ENCODE data around the gene LDLRAD2. TPM values are rescaled to one million over a fixed set of nuclear protein-coding genes. Genes with fewer than 3 reads are reported as not detected.

Gene LDLRAD2
- total and polyA plus RNA-seq, 3 donors from 2014 or later, result 1.3 to 1.9 (median 1.9) TPM

- no peak overlapping the region for H3K4me3 ChIP-seq
- intact Hi-C loops (cut with DNase I; ENCODE audit: low total_unique reads), result no loop called here
- H3K27ac ChIP-seq, result no peak overlapping the region
- H3K4me1 ChIP-seq, result no peaks in the 10 kb centered on the region
- TF ChIP-seq POLR2A (IDR thresholded peaks at IDR 0.05), result no peak
- TF ChIP-seq, protein P1, sequence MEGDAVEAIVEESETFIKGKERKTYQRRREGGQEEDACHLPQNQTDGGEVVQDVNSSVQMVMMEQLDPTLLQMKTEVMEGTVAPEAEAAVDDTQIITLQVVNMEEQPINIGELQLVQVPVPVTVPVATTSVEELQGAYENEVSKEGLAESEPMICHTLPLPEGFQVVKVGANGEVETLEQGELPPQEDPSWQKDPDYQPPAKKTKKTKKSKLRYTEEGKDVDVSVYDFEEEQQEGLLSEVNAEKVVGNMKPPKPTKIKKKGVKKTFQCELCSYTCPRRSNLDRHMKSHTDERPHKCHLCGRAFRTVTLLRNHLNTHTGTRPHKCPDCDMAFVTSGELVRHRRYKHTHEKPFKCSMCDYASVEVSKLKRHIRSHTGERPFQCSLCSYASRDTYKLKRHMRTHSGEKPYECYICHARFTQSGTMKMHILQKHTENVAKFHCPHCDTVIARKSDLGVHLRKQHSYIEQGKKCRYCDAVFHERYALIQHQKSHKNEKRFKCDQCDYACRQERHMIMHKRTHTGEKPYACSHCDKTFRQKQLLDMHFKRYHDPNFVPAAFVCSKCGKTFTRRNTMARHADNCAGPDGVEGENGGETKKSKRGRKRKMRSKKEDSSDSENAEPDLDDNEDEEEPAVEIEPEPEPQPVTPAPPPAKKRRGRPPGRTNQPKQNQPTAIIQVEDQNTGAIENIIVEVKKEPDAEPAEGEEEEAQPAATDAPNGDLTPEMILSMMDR (IDR thresholded peaks at IDR 0.05), result no peak
- no peak for DNase-seq
- H3K36me3 ChIP-seq (ENCODE audit: low read depth, missing control alignments), result no peaks in the 10 kb centered on the region
- H3K9me3 ChIP-seq, result no peaks in the 10 kb centered on the region
- no peaks in the 10 kb centered on the region for H3K27me3 ChIP-seq
- 93 to 98% methylated on average over 9 to 16 of the region's 16 CpGs for WGBS, 2 donors
Observed at GRCh38 chr1:21834666-21835065, 22.6 kb downstream of the LDLRAD2 start.

DNA sequence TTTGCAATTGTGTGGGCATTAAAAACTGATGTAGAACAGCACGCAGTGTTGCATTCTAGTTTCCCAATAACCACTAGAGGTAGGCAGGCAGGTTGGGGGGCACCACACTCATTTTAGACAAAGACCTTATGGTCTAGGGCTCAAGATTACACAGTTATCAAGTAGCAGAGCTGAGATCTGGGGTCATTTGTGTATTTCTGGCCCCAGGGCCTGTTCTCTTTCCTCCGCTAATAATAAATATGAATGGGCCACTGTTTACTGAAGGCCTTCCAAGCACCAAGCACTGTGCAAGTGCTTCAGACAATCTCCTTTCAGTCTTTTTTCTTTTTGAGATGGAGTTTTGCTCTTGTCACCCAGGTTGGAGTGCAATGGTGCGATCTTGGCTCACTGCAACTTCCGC, 23.9 kb downstream of the LDLRAD2 start:
- Histone ChIP-seq H3K9me3 (no peaks in the 10 kb centered on the region), H3K4me3 (no peak overlapping the region), H3K27ac (no peak overlapping the region), H3K36me3 (ENCODE audit: low read depth, missing control alignments) (no peaks in the 10 kb centered on the region), H3K4me1 (no peaks in the 10 kb centered on the region), H3K27me3 (no peaks in the 10 kb centered on the region)
- DNase-seq, result no peak
- intact Hi-C loops (cut with DNase I; ENCODE audit: low total_unique reads), result no loop called here
- TF ChIP-seq, protein P1 (IDR thresholded peaks at IDR 0.05), result no peak
- no peak for TF ChIP-seq POLR2A (IDR thresholded peaks at IDR 0.05)
- WGBS, 2 donors, result 94 to 98% methylated on average over 4 of the region's 4 CpGs

DNA sequence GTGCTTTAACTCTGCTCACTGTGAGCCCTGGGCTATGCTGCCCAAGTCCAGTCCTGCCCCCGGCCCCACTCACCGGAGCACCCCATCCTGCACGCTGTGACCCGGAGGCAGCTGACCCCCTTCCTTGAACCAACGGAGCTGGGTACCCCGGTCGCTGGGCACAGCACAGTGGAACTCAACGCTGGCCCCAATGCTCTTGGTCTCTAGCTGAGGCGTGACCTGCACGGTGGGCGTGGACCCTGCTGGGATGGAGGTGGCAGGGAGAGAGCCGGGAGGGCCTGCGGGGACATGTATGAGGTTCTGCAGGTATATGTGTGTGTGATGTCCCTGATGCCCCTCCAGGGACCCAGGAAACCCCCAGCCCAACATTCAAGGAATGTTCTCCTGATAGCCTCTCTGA, 24.7 kb downstream of the LDLRAD2 start:
- TF ChIP-seq, protein P1 (IDR thresholded peaks at IDR 0.05), result no peak
- TF ChIP-seq POLR2A (IDR thresholded peaks at IDR 0.05), result no peak
- WGBS, 2 donors, result 97 to 100% methylated on average over 9 to 11 of the region's 13 CpGs
- no peak overlapping the region for H3K27ac ChIP-seq
- no peak for DNase-seq
- H3K9me3 ChIP-seq, result no peaks in the 10 kb centered on the region
- intact Hi-C loops (cut with DNase I; ENCODE audit: low total_unique reads), result no loop called here
- no peaks in the 10 kb centered on the region for H3K4me1 ChIP-seq
- no peak overlapping the region for H3K4me3 ChIP-seq
- no peaks in the 10 kb centered on the region for H3K36me3 ChIP-seq (ENCODE audit: low read depth, missing control alignments)
- H3K27me3 ChIP-seq, result no peaks in the 10 kb centered on the region

- intact Hi-C loops (cut with DNase I; ENCODE audit: low total_unique reads), result no loop called here
- TF ChIP-seq POLR2A (IDR thresholded peaks at IDR 0.05), result no peak
- TF ChIP-seq, protein P1 (IDR thresholded peaks at IDR 0.05), result no peak
- no peaks in the 10 kb centered on the region for H3K36me3 ChIP-seq (ENCODE audit: low read depth, missing control alignments)
- no peaks in the 10 kb centered on the region for H3K9me3 ChIP-seq
- H3K27me3 ChIP-seq, result no peaks in the 10 kb centered on the region
- no peak for DNase-seq
- no peak overlapping the region for H3K27ac ChIP-seq
- no peak overlapping the region for H3K4me3 ChIP-seq
- no peaks in the 10 kb centered on the region for H3K4me1 ChIP-seq
- WGBS, 2 donors, result 96 to 98% methylated on average over 10 of the region's 10 CpGs
Observed at GRCh38 chr1:21837476-21837875, 25.4 kb downstream of the LDLRAD2 start.

DNA sequence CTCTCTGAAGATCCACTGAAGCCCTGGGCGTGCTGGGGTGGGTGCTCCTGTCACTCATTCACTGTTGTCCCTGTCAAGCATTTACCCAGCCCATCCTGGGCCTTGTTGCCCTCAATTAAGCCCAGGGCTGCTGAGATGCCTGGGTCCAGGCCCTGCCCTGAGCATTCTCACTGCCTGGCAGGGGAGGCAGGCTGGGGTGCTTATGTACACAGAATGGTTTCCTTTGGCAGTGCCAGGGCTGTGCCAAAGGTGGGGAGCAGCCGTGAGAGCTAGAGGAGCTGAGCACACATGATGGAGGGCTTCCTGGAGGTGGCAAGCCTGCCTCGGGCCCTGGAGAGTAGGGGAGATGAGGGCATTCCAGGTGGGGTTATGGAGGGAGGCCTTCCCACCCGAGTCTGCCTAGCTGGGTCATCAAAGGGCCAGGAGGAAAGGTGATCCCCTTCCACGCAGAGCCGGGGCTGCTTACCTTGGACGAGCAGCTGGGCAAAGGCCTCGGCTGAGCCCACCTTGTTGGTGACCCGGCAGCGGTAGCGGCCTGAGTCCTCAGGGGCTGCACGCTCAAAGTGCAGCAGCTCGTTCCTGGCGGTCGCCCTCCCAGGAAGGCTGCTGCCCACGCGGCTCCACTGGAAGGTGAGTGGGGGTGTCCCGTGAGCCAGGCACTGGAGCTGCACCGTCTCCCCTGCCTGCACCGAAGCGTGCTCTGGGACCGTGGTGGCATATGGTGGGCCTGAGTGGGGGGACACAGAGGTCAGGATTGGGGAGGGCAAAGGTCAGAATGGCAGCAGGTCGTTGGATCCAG, 26.5 kb downstream of the LDLRAD2 start:
- WGBS, 2 donors, result 89 to 91% methylated on average over 12 to 23 of the region's 23 CpGs
- no peaks in the 10 kb centered on the region for H3K4me1 ChIP-seq
- TF ChIP-seq, protein P1 (IDR thresholded peaks at IDR 0.05), result no peak
- no peak for TF ChIP-seq POLR2A (IDR thresholded peaks at IDR 0.05)
- H3K4me3 ChIP-seq, result no peak overlapping the region
- H3K27me3 ChIP-seq, result no peaks in the 10 kb centered on the region
- no peak for DNase-seq
- no peak overlapping the region for H3K27ac ChIP-seq
- intact Hi-C loops (cut with DNase I; ENCODE audit: low total_unique reads), result no loop called here
- no peaks in the 10 kb centered on the region for H3K36me3 ChIP-seq (ENCODE audit: low read depth, missing control alignments)
- H3K9me3 ChIP-seq, result no peaks in the 10 kb centered on the region

All from testis (tissue), 3 donors.